ENCODE data around the gene IQCE. TPM values are rescaled to one million over a fixed set of nuclear protein-coding genes. Genes with fewer than 3 reads are reported as not detected.

The IQCE gene
- total and polyA plus RNA-seq, 2 donors (not counting 1 experiment from before 2014, with no cell fraction given) = 3.5 to 9.5 TPM

GRCh38 chr7:2594599-2594998, 35.8 kb downstream of the IQCE start:
- no peak for DNase-seq
- no peak overlapping the region for H3K4me3 Mint-ChIP-seq
- no peaks in the 10 kb centered on the region for H3K27me3 Mint-ChIP-seq
- no peak overlapping the region for H2AFZ ChIP-seq (ENCODE audit: insufficient read depth, low read depth, low read length, poor library complexity, severe bottlenecking)
- no peak overlapping the region for H3K27ac ChIP-seq (ENCODE audit: low read length in 2 of 2)
- intact Hi-C loops (cut with micrococcal nuclease) = no loop called here
- peaks cover 0 to 2% (median 0%) of the 10 kb centered on the region in 4 experiments for H3K27me3 ChIP-seq (replicated peaks in 1 of 4; ENCODE audit: control extremely low read depth in 1 of 4, control insufficient read depth in 3 of 4, insufficient read depth in 4 of 4, low read length in 3 of 4)
- TF ChIP-seq EZH2 (IDR thresholded peaks at IDR 0.05; ENCODE audit: borderline replicate concordance, insufficient read depth, low read depth, low read length, poor library complexity, severe bottlenecking) (no peak), CTCF (IDR thresholded peaks at IDR 0.05) (no peak)
- H3K9ac ChIP-seq (ENCODE audit: low read length) = no peak overlapping the region
- H3K79me2 ChIP-seq (ENCODE audit: control insufficient read depth, insufficient read depth, low read length) = no peaks in the 10 kb centered on the region
- no peak overlapping the region for H3K27ac Mint-ChIP-seq
- CTCF ChIA-PET = no interaction called here
- H3K4me2 ChIP-seq (replicated peaks; ENCODE audit: low read depth, low read length, poor library complexity, severe bottlenecking) = no peak overlapping the region
- WGBS (ENCODE audit: insufficient coverage) = 67% methylated on average over 3 of the region's 10 CpGs
- POLR2A ChIA-PET = no interaction called here
- no peak overlapping the region for H3K4me3 ChIP-seq (ENCODE audit: control extremely low read depth in 1 of 5, extremely low read depth in 1 of 5, insufficient read depth in 1 of 5, low read depth in 2 of 5, low read length in 4 of 5)
- no peaks in the 10 kb centered on the region for H4K20me1 ChIP-seq (ENCODE audit: control insufficient read depth, insufficient read depth, low read length, poor library complexity, severe bottlenecking)
- peaks cover 0 to 5% (median 0%) of the 10 kb centered on the region in 3 donors for H3K9me3 ChIP-seq (ENCODE audit: control extremely low read depth in 1 of 3, control insufficient read depth in 2 of 3, insufficient read depth in 1 of 3, low read length in 2 of 3)
- peaks cover 6% of the 10 kb centered on the region for H3K4me1 Mint-ChIP-seq
- peaks cover 0 to 2% of the 10 kb centered on the region in 2 experiments for H3K36me3 ChIP-seq (replicated peaks in 1 of 2; ENCODE audit: control extremely low read depth in 1 of 2, control insufficient read depth in 1 of 2, extremely low read depth in 1 of 2, insufficient read depth in 2 of 2, low read length in 1 of 2)
- no peak for ATAC-seq (ENCODE audit: low read depth)
- peaks cover 0 to 8% of the 10 kb centered on the region in 2 donors for H3K4me1 ChIP-seq (ENCODE audit: control insufficient read depth in 2 of 2, insufficient read depth in 2 of 2, low read length in 2 of 2)
- no peaks in the 10 kb centered on the region for H3K9me3 Mint-ChIP-seq (ENCODE audit: insufficient read depth)

- no peak overlapping the region for H3K9ac ChIP-seq (ENCODE audit: low read length)
- H3K9me3 Mint-ChIP-seq (ENCODE audit: insufficient read depth) = no peaks in the 10 kb centered on the region
Measured at GRCh38 chr7:2595258-2595860, 36.6 kb downstream of the IQCE start.

More at GRCh38 chr7:2595258-2595860, 36.6 kb downstream of the IQCE start:
- ATAC-seq (ENCODE audit: low read depth) (no peak), DNase-seq (no peak)
- H3K27ac Mint-ChIP-seq = no peak overlapping the region
- Histone ChIP-seq H3K4me3 (ENCODE audit: control extremely low read depth in 1 of 5, extremely low read depth in 1 of 5, insufficient read depth in 1 of 5, low read depth in 2 of 5, low read length in 4 of 5) (no peak overlapping the region), H2AFZ (ENCODE audit: insufficient read depth, low read depth, low read length, poor library complexity, severe bottlenecking) (no peak overlapping the region), H4K20me1 (ENCODE audit: control insufficient read depth, insufficient read depth, low read length, poor library complexity, severe bottlenecking) (no peaks in the 10 kb centered on the region), H3K9me3 (ENCODE audit: control extremely low read depth in 1 of 3, control insufficient read depth in 2 of 3, insufficient read depth in 1 of 3, low read length in 2 of 3) (peaks cover 0 to 5% (median 0%) of the 10 kb centered on the region in 3 donors), H3K4me2 (replicated peaks; ENCODE audit: low read depth, low read length, poor library complexity, severe bottlenecking) (peak overlapping the region; percentile 27), H3K27ac (ENCODE audit: low read length in 2 of 2) (no peak overlapping the region), H3K27me3 (replicated peaks in 1 of 4; ENCODE audit: control extremely low read depth in 1 of 4, control insufficient read depth in 3 of 4, insufficient read depth in 4 of 4, low read length in 3 of 4) (peaks cover 0 to 2% (median 0%) of the 10 kb centered on the region in 4 experiments), H3K4me1 (ENCODE audit: control insufficient read depth in 2 of 2, insufficient read depth in 2 of 2, low read length in 2 of 2) (peaks cover 0 to 8% of the 10 kb centered on the region in 2 donors), H3K36me3 (replicated peaks in 1 of 2; ENCODE audit: control extremely low read depth in 1 of 2, control insufficient read depth in 1 of 2, extremely low read depth in 1 of 2, insufficient read depth in 2 of 2, low read length in 1 of 2) (peaks cover 0 to 2% of the 10 kb centered on the region in 2 experiments), H3K79me2 (ENCODE audit: control insufficient read depth, insufficient read depth, low read length) (no peaks in the 10 kb centered on the region)
- no peak overlapping the region for H3K4me3 Mint-ChIP-seq
- TF ChIP-seq CTCF (IDR thresholded peaks at IDR 0.05) = no peak
- TF ChIP-seq EZH2 (IDR thresholded peaks at IDR 0.05; ENCODE audit: borderline replicate concordance, insufficient read depth, low read depth, low read length, poor library complexity, severe bottlenecking) = no peak
- WGBS (ENCODE audit: insufficient coverage) = 36% methylated on average over 25 of the region's 27 CpGs
- H3K4me1 Mint-ChIP-seq = peaks cover 6% of the 10 kb centered on the region
- no peaks in the 10 kb centered on the region for H3K27me3 Mint-ChIP-seq
- ChIA-PET POLR2A (no interaction called here), CTCF (no interaction called here)
- intact Hi-C loops (cut with micrococcal nuclease) = no loop called here
